Endometrium (tissue), 2 donors: Measurements from ENCODE around the gene PHLPP1.
"Not testable (repeated sequence)": the region's sequence is repeated elsewhere in the genome, so short reads cannot be mapped to it uniquely, and the experiment has no call there.

Experiments
- FAIRE-seq: peaks from 2 replicates; lab custom pipeline; 2012; peaks lifted over from hg19 to GRCh38; lab: Jason Lieb, UNC
- donor health status: control.
- donor health status: control.

PHLPP1 gene

GRCh38 chr18:62715436-62715758 is at the start of gene PHLPP1:
Gene PHLPP1, plus strand, starts transcription at chr18:62715541. Its CDS starts 143 bp downstream, at chr18:62715684.
- FAIRE-seq: no peak

GRCh38 chr18:62669225-62669624 is 46.1 kb upstream of the PHLPP1 start:
- FAIRE-seq: no peak

DNA sequence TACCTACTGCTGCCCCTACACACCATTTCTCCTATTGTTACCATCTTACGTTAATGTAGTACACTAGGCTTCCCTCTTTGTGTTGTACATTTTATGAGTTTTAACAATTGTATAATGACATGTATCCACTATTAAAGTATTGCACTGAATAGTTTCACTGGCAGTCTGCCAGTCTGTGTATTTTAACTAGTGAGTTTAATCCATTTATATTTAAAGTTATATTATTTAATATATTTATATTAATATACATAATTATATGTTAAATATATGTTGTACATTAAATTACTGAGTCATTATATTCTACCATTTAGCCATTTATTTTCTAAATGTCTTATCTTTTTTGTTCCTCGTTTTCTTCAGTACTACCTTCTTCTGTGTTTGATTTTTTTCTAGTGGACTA is 44.8 kb upstream of the PHLPP1 start:
- FAIRE-seq: peak; percentile 29

DNA sequence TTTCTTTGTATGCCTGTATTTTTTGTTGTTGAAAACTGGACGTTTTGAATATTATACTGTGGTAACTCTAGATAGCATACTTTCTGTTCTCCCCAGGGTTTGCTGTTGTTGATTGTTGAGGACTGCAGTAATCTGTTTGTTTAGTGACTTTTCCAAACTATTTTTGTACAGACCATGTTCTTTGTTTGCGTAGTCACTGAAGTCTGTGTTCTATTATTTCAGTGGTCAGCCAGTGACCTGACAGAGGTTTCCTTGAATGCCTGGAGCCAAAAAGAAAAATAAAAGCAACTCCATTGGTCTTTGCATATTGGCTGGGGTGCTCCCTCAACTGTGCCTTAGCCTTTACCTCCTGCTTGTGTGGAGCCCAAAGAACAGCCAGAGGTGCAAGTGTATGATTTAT is 42.7 kb upstream of the PHLPP1 start:
- FAIRE-seq: no peak

DNA sequence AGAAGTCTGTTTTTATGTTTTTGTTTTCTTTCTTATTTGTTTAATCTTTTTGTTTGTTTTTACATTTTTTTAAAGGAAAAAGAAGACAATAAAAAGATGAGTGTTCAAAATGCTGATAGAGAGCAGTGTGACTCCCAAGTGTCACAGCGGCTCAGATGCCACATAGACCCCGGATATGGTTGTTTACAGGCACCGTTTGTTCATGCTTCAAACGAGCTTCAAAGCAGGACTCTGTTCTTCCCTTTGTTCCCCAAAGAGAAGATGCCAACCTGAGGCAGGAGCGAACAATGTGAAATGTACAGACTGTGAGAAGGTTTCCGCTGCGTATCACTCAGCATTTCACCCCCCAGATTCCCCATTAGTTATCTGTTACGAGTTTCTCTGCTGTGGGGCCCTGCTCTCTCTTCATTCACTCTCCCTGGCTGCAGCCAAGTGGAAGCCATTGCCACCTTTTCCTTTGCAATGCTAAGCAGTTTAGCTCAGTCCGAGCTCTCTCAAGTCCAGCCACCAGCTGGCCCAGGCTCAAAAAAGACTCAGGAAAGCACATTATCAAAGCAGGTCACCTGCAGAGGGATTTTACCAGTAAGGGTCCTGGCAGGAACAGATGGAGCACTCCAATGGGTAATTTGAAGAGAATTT is 36.4 kb upstream of the PHLPP1 start:
- no peak for FAIRE-seq

GRCh38 chr18:62682371-62682770 is 33.0 kb upstream of the PHLPP1 start:
- FAIRE-seq: no peak

DNA sequence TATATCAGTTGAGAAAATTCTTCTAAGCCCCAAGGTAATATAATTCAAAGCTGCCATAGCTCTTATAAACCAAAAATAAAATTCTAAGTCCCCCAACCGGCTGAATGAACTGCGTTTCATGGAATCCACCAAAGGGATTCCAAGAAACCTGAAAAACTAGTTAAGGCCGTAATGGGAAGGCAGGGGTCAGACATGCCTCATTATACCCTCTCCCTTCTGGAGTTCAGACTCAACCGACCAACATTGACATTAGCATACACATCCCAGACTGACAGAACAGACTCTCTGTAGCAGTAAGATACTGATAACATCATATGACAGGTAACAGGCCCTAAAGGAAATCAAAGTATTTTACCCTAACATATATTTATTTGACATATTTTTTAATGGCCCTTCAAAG is 31.4 kb upstream of the PHLPP1 start:
- FAIRE-seq: no peak

- no peak for FAIRE-seq
Measured at GRCh38 chr18:62688743-62689317, 26.5 kb upstream of the PHLPP1 start.

DNA sequence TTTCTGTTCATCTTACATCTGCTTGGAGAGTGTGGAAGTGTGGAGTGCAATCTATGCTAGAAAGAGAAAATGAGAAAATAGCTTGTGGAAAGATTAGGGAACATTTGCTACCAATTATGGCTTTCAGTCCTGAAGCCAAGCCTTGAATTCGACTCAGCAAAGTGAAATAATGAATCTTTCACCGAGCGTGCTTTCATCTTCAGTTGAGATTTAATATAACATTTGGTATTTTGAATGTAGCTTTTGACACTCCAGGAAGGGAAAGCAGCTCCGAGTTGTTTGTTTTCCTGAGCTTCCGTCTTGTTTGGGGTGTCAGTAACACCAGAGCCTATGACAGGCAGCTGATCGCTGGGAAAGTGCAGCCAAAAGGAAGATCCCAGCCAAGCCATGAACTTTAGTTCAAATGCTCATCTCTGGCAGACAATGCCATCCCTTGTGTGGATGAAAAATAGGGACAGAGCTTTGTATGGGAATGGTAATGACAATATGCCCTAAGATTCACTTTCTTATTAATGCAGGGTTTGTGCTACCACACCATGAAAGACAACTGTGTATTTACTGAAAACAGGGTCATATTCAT is 25.0 kb upstream of the PHLPP1 start:
- no peak for FAIRE-seq

DNA sequence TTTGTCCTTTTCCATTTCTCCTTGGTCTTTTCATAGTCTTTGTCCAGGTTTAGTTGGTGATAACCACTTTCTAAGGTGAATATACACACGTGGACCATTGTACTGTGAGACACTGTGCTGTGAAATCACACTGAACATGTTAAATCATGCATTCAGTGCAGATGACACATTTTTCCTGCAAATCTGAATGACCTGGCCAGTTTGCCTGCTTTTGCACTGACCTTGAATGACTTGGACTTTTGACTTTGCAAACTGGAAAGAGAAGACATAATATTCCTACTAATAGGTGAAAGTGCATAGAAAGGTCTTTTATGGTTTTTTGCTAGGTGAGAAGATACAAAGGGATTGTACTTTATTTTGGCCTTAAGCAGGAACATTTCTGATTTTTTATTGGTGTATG is 21.7 kb upstream of the PHLPP1 start:
- no peak for FAIRE-seq

DNA sequence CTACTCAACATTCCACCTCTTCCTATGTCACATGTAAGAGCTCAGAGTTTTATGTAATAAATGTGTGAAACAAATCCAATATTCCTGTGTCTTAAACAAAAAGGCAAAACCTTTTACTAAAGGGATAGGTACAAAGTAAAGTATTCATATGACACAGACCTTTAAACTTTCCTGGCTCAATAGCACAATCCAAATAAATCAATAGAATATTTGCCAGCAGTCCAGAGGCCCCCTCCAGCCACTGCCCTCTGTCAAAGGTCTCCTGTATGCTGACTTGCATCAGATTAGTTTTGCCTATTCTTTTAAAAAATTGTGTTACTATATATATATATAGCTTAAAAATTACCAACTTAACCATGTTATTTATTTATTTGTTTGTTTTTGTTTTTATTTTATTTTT is 17.7 kb upstream of the PHLPP1 start:
- FAIRE-seq: no peak

DNA sequence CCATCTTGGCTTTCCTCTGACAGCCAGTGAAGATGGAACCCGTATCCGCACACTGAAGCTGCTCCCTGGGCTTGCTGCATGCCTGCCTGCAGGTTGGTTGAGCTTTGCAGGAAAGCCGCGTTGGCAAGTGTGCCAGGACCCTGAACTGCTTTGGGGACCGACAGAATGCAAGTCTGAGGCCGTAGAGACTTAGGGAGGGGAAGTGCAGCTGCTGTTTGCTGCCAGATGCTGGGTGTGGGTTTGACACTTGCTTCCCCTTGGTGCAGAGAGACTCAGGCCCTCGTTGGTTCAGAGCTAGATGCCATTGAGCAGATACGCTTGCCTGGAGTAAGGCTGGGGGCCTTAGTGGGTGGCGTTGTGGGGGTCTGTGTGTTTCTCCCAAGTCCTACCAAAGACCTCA is 13.1 kb upstream of the PHLPP1 start:
- no peak for FAIRE-seq

- FAIRE-seq: not testable (repeated sequence)
Measured at GRCh38 chr18:62706879-62707278, 8.5 kb upstream of the PHLPP1 start.

- FAIRE-seq: not testable (repeated sequence)
Measured at GRCh38 chr18:62709908-62710307, 5.4 kb upstream of the PHLPP1 start.

DNA sequence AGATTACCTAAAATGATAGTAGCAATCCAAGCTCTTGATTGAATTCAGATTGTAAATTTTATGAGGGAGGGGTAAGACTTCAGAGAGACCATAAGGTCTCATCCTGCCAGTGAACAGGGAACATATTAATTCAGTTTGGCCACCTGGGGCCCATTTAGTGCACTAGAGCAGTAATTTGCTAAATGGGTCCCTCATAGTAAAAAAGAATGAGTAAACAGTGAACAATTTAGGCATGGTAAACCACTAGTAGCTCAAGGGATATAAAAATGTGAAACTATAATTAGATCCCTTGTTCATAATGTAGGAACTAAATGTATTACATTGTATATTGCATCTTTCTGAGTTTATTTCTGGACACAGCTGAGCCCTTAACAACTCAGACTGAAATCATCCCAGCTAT is 4.9 kb upstream of the PHLPP1 start:
- no peak for FAIRE-seq

- FAIRE-seq: no peak
Measured at GRCh38 chr18:62711781-62712180, 3.6 kb upstream of the PHLPP1 start.

- no peak for FAIRE-seq
Measured at GRCh38 chr18:62713651-62714247, 1.6 kb upstream of the PHLPP1 start.

- FAIRE-seq: peak; percentile 99
Measured at GRCh38 chr18:62714671-62715435, 488 bp upstream of the PHLPP1 start.

DNA sequence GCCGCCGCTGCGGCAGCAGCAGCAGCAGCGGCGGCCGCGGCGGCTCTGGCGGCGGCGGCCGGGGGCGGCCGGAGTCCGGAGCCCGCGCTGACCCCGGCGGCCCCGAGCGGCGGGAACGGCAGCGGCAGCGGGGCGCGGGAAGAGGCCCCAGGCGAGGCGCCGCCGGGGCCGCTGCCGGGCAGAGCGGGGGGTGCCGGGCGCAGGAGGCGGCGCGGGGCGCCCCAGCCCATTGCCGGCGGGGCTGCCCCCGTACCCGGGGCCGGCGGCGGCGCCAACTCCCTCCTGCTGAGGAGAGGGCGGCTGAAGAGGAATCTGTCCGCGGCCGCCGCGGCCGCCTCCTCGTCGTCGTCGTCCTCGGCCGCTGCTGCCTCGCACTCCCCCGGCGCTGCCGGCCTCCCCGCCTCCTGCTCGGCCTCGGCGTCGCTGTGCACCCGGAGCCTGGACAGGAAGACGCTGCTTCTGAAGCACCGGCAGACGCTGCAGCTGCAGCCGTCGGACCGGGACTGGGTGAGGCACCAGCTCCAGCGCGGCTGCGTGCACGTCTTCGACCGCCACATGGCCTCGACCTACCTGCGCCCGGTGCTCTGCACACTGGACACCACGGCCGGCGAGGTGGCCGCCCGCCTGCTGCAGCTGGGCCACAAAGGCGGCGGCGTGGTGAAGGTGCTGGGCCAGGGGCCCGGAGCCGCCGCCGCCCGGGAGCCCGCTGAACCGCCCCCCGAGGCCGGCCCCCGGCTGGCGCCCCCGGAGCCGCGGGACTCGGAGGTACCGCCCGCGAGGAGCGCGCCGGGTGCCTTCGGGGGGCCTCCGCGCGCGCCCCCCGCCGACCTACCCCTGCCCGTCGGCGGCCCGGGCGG is 646 bp downstream of the PHLPP1 start:
- FAIRE-seq: no peak

- FAIRE-seq: no peak
Measured at GRCh38 chr18:62716619-62717168, 1.4 kb downstream of the PHLPP1 start.

DNA sequence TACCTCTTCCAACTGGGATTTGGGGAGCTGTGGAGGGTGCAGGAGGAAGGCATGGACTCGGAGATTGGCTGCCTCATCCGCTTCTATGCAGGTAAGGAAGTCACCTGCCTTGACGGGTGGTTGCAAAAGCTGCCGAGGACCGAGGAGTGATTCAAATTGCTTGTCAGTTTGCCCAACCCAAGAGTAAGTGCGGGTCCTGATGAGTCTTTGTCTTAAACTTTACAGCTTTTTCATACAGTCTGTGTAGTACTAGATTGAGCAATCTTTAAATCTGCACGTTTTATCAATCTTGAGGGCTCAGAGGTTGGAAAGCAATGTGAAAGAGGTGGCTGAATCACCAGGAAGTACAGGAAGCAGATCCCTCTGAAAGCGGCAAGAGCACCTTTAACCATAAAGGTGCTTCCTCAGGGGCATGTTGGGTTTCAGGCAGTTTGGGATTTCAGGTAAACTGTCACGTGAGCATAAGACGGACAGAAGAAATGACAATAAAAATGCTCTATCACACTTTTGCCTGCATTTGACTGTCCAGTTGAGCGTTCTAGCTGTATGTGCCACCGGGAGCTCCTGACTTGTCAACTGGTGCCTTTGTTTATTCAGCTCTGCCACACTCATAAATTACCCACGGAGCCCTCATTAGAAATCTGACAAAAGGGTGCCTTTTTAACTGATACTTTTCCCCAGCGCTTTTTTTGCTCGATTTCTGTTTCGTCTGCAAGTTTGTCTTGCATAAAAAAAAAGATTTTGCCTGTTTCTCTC is 2.0 kb downstream of the PHLPP1 start:
- FAIRE-seq: no peak
